HG03558 (cell line): ENCODE results near the gene C3orf52.
"Not testable (repeated sequence)": the region's sequence is repeated elsewhere in the genome, so short reads cannot be mapped to it uniquely, and the experiment has no call there.

Experiments used
- ATAC-seq: cut with Tn5 transposase; IDR thresholded peaks from one replicate; pipeline ENCODE4 v1.9.1; 2021; ENCODE audit warnings: moderate number of reproducible peaks; ENCODE audit not compliant: unreplicated experiment; ENCODE audit errors: extremely low read depth

The C3orf52 gene, protein sequence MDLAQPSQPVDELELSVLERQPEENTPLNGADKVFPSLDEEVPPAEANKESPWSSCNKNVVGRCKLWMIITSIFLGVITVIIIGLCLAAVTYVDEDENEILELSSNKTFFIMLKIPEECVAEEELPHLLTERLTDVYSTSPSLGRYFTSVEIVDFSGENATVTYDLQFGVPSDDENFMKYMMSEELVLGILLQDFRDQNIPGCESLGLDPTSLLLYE

DNA sequence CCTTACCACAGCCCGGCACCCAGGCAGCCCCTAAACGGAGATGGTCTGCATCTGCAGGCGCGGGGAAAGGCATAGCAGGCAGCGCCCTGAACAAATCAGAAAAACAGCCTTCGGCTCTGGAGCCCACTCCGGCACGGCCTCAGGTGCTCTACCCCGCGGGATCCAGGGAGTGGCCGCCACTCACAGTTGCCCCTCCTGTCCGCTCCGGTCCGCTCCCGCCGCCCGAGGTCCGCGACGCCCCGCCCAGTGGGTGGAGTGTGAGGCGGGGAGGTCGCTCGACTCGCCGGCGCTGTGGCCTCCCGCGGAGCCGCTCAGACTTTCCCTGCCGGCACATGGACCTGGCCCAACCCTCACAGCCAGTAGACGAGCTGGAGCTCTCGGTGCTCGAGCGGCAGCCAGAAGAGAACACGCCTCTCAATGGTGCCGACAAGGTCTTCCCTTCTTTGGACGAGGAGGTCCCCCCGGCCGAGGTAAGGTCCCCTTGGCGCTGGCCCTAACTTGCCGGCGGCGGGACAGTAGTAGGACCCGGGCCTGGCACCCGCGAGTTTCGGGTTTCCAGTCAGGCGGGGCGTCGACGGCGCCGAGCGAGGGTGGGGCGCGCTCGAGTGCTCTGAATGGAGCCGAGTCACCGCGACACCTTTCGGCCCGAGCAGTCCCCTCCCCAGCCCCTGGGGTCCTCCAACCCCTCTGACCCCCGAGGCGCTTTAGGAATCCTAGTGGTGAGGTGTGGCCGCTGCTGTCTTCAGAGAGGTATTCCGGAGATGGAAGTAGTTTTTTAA, at the start of gene C3orf52:
TSS of gene C3orf52 (plus strand) at position 314 of the 779 bp plus-strand sequence. CDS start at position 333, 19 bp downstream.
- peak; percentile 44 for ATAC-seq

DNA sequence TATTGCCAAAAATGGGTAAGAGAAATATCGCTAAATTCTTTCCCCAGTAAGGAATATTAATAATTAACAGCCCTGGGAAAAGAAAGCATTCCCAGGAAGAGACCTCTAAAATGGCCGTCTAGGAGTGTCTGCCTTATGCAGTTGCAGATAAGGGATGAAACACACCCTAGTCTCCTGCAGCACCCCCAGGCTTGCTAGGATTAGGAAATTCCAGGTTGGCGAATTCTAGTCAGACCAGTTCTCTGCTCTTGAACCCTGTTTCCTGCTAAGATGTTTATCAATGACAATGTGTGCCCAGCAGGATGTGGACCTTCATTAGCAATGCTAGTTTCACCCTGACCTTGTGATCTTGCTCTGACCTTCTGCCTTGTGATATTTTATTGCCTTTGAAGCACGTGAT, 49.0 kb upstream of the C3orf52 start:
- not testable (repeated sequence) for ATAC-seq

DNA sequence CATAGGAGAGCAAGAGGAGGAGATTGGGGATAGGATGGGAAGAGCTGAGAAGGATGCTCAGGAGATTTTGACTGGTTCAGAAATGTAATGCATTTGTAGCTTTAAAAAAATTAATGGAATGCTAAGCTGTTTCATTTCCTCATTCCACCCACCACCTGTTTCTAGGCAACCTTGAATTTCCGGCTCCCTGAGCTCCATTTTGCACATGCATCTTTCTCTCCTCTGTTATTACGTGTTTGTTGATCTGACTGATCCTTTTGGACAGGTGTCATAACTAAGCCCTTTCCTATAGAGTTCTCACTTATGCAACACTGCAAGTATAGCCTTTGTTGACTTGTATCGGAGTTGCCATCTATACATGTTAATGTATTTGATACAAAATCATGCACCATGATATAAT, 47.3 kb upstream of the C3orf52 start:
- ATAC-seq = no peak

DNA sequence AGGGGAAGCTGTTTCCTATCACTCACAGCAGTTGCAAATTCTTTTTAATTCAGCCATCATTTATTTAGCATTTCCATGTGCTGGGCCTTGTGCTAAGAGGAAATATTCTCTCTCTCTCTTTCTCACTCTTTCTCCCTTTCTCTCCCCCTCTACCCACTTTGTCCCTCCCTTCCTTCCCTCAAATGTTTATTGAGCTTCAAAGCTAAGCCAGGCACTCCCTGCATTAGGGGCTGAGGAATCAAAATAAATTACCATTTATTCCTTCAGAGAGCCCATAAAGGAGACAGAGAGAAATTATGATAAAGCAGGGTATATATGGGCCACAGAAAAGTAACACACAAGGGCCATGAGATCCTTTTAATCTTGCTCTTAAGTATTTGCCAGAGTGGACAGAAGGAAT, 44.9 kb upstream of the C3orf52 start:
- ATAC-seq = no peak

DNA sequence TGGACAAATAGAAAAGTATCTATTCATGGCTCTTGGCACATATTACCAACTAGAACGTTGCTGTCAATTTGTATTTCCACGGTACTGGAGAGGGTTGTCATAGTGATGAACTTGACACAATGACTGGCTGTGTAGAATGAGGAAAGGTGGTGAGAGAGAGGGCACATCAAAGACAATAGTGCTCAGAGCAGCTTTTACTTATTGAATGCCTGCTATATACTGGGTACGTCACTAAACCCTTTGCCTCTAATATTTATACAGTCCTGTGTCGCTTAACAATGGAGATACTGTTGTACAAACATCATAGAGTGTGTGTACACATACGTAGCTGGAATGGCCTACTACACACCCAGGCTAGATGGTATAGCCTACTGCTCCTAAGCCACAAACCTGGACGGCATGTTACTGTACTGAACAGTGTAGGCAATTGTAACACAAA, 43.3 kb upstream of the C3orf52 start:
- no peak for ATAC-seq

DNA sequence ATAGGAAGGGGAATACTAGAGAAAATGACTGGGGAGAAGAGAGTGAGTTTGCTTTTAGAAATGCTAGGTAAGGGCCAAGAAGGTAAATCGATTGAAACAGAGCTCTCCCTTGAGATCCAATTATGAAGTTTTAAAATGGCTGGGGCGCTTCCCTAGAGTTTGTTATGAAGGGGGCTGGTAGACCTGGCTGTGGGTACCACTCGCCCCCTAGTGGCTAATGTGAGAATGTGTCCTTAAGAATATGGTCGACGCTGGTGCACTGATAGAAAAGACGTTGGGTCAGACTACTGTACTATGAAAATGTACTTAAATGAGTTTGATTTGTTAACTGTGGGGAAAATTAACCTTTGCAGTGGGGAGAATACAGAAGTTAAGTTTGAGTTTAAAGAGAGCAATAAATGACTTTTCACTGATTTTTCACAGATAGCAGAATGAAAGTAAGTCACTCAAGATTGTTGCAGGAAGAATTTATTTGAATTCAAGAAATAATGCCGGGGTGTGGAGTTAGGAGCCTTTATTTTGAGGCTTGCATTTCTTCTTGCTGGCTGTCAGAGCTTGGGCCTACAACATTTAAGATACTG, 42.5 kb upstream of the C3orf52 start:
- peak; percentile 69 for ATAC-seq

DNA sequence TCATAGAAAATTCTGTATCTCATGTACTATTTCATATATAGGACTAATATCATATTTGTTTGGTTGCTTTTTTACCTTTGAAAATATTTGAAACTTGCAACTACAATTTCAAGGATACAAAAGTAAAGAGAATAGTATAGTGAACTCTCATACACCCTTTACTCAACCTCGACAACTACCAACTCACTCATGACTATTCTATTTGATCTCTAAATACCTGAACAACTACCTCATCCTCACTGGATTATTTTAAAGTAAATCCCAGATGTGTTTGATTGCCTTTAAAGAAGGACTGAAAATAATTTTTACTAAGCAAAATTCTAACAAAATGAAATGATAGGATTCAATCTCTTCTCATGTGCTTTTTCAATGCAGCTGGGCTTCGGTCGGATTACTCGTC, 39.6 kb upstream of the C3orf52 start:
- no peak for ATAC-seq

DNA sequence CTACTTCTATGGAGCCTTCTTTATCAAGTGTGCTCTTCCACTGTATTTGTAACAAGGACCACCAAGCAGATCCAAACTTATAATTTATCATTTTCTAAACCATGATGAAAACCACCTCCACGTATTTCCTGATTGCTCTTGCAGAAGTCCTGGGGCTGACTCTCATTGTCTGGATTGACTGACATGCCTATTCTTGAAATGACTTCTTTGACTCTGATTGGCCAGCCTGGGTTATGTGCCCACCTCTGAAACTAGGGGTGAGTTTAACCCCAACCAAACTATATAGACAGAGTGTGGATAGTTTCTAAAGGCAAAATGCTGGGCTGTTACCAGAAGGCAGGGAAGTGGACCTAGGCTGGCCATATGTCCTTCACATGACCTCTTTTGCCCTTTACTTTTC, 38.9 kb upstream of the C3orf52 start:
- no peak for ATAC-seq

DNA sequence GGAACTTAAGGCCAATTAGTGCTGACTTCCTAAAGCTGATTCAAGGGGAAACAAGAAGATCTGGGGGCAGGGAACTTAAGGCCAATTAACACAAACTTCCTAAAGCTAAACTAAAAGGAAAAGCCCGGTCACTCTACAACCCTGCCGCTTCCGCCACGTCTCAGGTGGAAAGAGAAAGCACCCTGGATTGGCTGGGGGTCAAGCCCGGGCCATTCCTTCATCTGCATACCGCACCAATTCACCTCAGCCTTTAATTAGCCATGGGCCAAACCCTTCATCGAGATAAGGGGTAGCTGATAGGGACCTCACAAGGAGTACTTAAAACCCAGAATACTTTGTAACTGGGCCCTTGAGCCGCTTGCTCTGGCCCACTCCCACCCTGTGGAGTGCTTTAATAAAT, 37.3 kb upstream of the C3orf52 start:
- ATAC-seq = no peak

DNA sequence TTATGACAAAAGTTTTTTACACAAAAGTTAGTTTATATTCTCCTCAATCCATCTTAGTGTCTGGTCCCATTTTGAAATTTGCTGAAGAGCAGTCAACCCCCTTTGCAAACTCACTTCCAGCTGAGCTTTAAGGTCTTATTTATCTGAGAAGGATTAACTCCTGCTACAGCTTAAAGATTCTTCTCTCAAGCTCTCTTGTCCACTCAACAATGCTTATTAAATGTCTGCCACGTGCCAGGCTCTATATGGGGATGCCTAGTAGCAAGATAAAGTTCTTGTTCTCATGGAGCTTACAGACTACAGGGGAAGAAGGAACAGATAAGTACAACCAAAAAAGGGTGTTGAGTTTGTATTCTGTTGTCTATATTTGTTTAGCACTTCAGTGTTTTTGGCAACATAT, 33.0 kb upstream of the C3orf52 start:
- ATAC-seq = no peak

DNA sequence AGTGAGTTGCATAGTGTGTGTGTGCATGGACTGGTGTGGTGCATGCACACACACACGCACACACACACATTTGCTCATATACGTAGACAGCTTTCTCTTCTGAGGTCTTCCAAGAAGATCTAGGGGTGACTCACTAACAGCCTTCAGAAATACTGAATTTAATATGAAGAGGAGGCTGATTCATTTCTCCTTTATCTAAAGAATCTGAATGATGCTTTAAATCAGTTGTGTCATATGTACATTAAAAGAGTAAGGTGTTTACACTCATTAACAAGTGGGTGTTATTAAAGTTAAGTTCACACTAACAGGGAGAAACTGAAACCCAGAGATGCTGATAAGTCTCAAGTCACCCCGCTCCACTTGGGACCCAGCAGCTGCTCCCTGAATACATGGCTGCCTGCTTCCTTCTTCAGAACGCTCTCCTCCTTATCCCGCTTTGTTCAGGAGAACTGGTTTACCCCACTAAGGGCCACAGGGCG, 29.7 kb upstream of the C3orf52 start:
- ATAC-seq = no peak

DNA sequence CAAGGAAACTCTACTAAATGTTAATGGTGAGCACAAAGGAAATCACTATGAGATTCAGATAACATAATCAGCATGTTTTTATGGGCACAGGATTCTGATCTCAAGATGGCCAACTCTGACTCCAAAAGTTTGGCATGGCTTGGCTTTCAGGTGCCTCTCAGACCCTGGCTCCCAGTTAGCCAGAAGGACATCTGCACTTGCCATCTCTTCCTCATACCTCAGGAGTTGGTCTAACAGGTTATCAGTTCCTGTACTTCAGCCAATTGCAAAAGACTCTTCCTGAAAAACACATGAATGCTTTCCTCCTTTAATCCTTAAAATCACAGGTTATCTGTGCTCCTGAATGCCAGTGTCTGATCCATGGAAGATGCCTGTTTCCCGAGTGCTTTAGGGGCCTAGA, 26.7 kb upstream of the C3orf52 start:
- no peak for ATAC-seq

DNA sequence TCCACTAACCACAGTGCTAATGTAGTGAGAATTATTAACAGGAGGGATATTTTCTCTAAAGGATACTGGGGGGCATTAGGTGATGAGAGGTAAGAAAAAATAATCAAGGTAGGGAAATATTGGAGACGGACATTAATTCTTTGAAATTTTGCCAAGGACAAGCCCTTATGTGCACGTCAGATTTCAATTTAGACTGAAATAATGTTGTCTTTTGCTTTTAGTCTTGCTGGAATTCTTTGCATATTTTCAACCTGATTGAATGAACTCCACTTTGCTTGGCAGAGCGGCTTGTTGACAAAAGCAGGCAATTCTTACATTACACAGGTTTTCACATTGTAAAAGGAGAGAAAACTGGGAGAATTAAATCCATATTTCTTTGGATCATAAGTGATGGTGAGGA, 25.0 kb upstream of the C3orf52 start:
- no peak for ATAC-seq

DNA sequence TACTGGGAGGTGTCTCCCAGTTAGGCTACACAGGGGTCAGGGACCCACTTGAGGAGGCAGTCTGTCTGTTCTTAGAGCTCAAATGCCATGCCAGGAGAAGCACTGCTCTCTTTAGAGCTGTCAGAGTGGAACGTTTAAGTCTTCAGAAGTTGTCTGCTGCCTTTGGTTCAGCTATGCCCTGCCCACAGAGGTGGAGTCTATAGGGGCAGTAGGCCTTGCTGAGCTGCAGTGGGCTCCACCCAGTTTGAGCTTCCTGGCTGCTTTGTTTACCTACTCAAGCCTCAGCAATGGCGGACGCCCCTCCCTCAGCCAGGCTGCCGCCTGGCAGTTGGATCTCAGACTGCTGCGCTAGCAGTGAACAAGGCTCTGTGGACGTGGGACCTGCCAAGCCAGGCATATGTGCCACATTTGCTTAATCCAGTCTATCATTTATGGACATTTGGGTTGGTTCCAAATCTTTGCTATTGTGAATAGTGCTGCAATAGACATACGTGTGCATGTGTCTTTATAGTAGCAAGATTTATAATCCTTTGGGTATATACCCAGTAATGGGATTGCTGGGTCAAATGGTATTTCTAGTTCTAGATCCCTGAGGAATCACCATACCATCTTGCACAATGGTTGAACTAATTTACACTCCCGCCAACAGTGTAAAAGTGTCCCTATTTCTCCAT, 13.7 kb upstream of the C3orf52 start:
- ATAC-seq = not testable (repeated sequence)

DNA sequence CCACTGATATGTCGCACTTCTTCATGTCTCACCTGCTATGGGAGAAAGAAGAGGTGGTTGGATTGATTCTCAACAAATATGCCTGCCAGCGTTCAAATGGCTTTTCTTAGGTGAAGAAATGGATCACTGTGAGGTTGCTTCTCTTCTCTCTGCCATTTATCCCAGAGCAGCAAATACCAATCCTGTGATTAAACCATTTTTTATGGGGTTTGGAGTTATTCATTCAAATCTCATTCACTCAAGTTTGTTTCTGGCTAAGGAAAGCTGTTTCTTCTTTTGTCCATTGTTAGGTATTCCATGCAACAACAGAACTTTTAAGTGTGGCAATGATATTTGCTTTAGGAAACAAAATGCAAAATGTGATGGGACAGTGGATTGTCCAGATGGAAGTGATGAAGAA, 12.2 kb upstream of the C3orf52 start:
- ATAC-seq = no peak

DNA sequence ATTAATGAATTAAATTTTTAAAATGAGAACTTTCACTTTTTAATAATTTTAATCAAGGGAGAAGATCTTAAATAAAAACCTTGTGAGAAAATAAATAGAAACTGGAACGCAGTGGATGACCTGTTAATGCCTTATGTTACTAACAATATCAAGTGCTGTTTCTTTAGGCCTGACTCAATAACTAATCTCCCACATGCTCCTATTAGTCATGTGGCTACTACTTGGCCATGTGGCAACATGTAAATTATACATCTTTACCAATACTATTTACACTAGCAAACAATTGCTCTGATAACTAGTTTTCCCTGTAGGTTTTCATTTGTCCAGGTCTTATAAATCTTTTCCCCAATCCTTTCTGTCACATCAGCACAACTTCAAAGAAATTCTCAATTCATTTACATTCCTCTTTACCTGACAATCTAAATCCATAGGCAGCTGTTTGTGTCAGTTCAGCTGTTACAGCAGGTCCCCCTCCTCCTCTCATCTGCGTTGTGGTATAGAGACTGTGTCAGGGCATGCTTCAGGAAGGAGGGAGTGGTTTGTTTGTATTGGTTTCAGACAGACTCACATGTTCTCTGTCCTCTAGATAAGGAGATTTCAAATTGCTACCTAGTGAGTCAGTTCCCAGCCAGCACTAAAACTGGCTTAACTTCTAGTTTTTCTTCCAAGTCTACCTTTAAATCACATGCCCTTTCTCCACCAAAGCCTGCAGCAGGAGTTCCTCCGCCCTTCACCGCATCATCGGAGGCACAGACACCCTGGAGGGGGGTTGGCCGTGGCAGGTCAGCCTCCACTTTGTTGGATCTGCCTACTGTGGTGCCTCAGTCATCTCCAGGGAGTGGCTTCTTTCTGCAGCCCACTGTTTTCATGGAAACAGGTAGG, 11.3 kb upstream of the C3orf52 start:
- ATAC-seq = peak; percentile 78

DNA sequence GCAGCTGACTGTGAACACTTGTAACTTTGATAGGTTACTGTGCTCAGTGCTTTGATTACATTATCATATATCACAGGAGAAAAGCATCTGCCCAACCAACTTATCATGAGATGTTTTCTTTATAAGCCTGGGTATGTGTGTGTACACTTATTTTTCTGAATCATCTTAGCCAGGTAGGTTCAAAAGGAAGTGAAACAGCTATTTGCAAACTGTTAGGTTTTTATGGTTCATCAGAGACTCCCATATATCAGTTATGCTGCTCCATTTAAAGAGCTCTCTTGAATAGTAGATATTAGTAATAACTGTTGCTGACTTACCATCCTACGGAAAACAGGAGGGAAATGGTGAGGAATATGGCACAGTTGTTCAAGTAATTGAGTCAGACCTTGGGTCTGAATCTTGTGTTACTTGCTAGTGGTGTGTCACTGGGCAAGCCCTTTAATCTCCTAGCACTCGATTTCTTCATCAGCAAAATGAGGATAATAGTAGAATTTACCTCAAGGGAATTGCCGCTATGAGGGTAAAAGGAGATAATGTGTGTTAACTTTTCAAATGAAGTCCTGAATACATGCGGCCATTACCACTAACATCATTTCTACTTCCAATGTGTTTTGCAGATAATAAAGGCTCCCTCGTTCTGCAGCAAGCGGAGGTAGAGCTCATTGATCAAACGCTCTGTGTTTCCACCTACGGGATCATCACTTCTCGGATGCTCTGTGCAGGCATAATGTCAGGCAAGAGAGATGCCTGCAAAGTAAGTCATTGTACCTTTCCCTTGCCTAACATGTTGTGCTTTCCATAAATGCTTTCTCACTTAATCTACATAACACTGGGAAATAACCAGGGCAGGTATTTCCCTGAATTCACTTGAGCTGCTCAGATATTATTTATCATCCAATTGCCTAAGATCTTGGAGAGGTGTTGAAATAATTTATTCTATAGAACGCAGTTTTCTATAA, 7.8 kb upstream of the C3orf52 start:
- ATAC-seq = no peak

DNA sequence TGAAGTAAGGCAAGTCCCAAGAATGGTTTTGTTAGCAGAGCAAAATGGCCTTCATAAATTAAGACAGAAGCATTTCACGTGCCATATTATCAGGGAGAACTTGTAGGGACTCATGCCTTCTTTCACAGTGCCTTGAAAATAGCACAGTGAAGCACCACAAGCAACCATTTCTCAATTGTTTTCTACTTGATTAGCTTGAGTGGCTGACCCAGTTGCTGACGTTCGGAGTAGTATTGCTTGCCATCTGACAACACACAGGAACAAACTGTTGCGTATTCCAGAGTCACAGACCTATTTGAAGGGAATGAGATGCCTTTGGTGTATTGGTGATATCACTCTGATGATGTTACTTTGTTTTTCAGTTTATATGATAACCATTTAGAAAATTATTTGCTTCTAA, 3.0 kb upstream of the C3orf52 start:
- ATAC-seq = no peak
